B cell (primary cell): Measurements from ENCODE around the gene VTI1A. TPM values are rescaled to one million over a fixed set of nuclear protein-coding genes. Genes with fewer than 3 reads are reported as not detected.

Source experiments
- ATAC-seq: fragments of 200-7000 bp; cut with Tn5 transposase; one replicate; pipeline ENCODE4 v1.10.0; 2021; ENCODE audit warnings: low read depth, mild to moderate bottlenecking, moderate number of reproducible peaks, moderate library complexity
- CTCF ChIA-PET: fragments of 350-600 bp; sonication (Branson Sonifier 250); formaldehyde crosslinking; loops from one replicate; lab custom pipeline; 2021; ENCODE audit warnings: antibody characterized with exemption, inconsistent platforms; lab: Charles Lee
- POLR2A ChIA-PET: fragments of 350-600 bp; sonication (Branson Sonifier 250); formaldehyde crosslinking; loops from one replicate; lab custom pipeline; 2021; ENCODE audit warnings: antibody characterized with exemption; lab: Charles Lee
- DNase-seq: peaks from one replicate; pipeline ENCODE4 v3.0.0; 2013
- H2AFZ ChIP-seq: 2 replicates; pipeline ENCODE4 v1.6.1; 2012; ENCODE audit warnings: mild to moderate bottlenecking, low read depth, low read length; ENCODE audit not compliant: insufficient read depth, poor library complexity, severe bottlenecking
- H3K27ac ChIP-seq, 2 donors: 1 replicate in 1 of 2; 2 replicates in 1 of 2; pipeline ENCODE4 v1.5.1; 2012 to 2013; ENCODE audit warnings: low read length in 2 of 2, mild to moderate bottlenecking in 2 of 2, moderate library complexity in 1 of 2
- H3K27me3 ChIP-seq, 4 experiments: fragments of 200-600 bp in 1 of 4; sonication (generic) in 1 of 4; replicated peaks in 1 of 4; 1 replicate in 2 of 4; 2 replicates in 2 of 4; pipeline versions ENCODE4 v1.6.1 to v1.7.0; 2013 to 2016; ENCODE audit warnings: low read length in 3 of 4, mild to moderate bottlenecking in 2 of 4, mixed read lengths in 1 of 4, moderate library complexity in 1 of 4; ENCODE audit not compliant: insufficient read depth in 4 of 4, control insufficient read depth in 3 of 4; ENCODE audit errors: control extremely low read depth in 1 of 4
- H3K36me3 ChIP-seq, 2 experiments: replicated peaks in 1 of 2; 1 replicate in 1 of 2; 2 replicates in 1 of 2; pipeline versions ENCODE4 v1.6.1 to v1.7.1; 2013; ENCODE audit warnings: low read length in 1 of 2; ENCODE audit not compliant: insufficient read depth in 2 of 2, control insufficient read depth in 1 of 2; ENCODE audit errors: control extremely low read depth in 1 of 2, extremely low read depth in 1 of 2
- H3K4me1 ChIP-seq, 2 donors: fragments of 200-600 bp in 1 of 2; sonication (generic) in 1 of 2; 1 replicate in 1 of 2; 2 replicates in 1 of 2; pipeline versions ENCODE4 v1.5.1 to v1.6.1; 2013 to 2017; ENCODE audit warnings: low read length in 2 of 2; ENCODE audit not compliant: control insufficient read depth in 2 of 2, insufficient read depth in 2 of 2
- H3K4me2 ChIP-seq: replicated peaks from 2 replicates; pipeline ENCODE3; 2012; ENCODE audit warnings: mild to moderate bottlenecking, low read depth, low read length; ENCODE audit not compliant: poor library complexity, severe bottlenecking
- H3K4me3 ChIP-seq, 5 experiments: fragments of 200-600 bp in 1 of 5; sonication (generic) in 1 of 5; 1 replicate in 3 of 5; 2 replicates in 2 of 5; pipeline versions ENCODE4 v1.5.1 to v1.7.0; 2011 to 2016; ENCODE audit warnings: low read length in 4 of 5, mild to moderate bottlenecking in 4 of 5, low read depth in 2 of 5, control low read depth in 1 of 5, moderate library complexity in 1 of 5; ENCODE audit not compliant: insufficient read depth in 1 of 5; ENCODE audit errors: control extremely low read depth in 1 of 5, extremely low read depth in 1 of 5
- H3K79me2 ChIP-seq: fragments of 200-600 bp; sonication (generic); one replicate; pipeline ENCODE4 v1.6.0; 2016; ENCODE audit warnings: low read length; ENCODE audit not compliant: control insufficient read depth, insufficient read depth
- H3K9ac ChIP-seq: fragments of 200-600 bp; sonication (generic); 2 replicates; pipeline ENCODE4 v1.6.1; 2017; ENCODE audit warnings: mild to moderate bottlenecking, low read length, moderate library complexity
- H3K9me3 ChIP-seq, 3 donors: one replicate each; pipeline versions ENCODE4 v1.6.1 to v1.7.1; 2013; ENCODE audit warnings: low read length in 2 of 3; ENCODE audit not compliant: control insufficient read depth in 2 of 3, insufficient read depth in 1 of 3; ENCODE audit errors: control extremely low read depth in 1 of 3
- H4K20me1 ChIP-seq: 2 replicates; pipeline ENCODE4 v1.6.0; 2012; ENCODE audit warnings: mild to moderate bottlenecking, low read length; ENCODE audit not compliant: insufficient read depth, control insufficient read depth, poor library complexity, severe bottlenecking
- H3K27ac Mint-ChIP-seq: one replicate; pipeline ENCODE4 v1.8.0; 2021; ENCODE audit warnings: mixed read lengths
- H3K27me3 Mint-ChIP-seq: one replicate; pipeline ENCODE4 v1.8.0; 2021; ENCODE audit warnings: mixed read lengths
- H3K4me1 Mint-ChIP-seq: one replicate; pipeline ENCODE4 v1.8.0; 2021; ENCODE audit warnings: mixed read lengths
- H3K4me3 Mint-ChIP-seq: one replicate; pipeline ENCODE4 v1.8.0; 2021; ENCODE audit warnings: mixed read lengths
- H3K9me3 Mint-ChIP-seq: one replicate; pipeline ENCODE4 v1.8.0; 2022; ENCODE audit warnings: mixed read lengths; ENCODE audit not compliant: insufficient read depth
- CTCF ChIP-seq: fragments of 200-600 bp; IDR thresholded peaks from one replicate; pipeline ENCODE4 v1.8.0; 2022; ENCODE audit warnings: antibody characterized with exemption, mild to moderate bottlenecking
- EZH2 ChIP-seq: IDR thresholded peaks from 2 replicates; pipeline ENCODE4 v1.6.1; 2012; ENCODE audit warnings: borderline replicate concordance, low read depth, mild to moderate bottlenecking, moderate library complexity, low read length; ENCODE audit not compliant: insufficient read depth, poor library complexity, severe bottlenecking
- WGBS: methylation state at CpG from one replicate; pipeline ENCODE4 v1.1.5; 2013; ENCODE audit warnings: missing lambda C conversion rate; ENCODE audit not compliant: insufficient coverage; 5-methylcytosine and 5-hydroxymethylcytosine counted together
- intact Hi-C: fragments of 100-400 bp; cut with micrococcal nuclease; formaldehyde crosslinking; loops from one replicate; pipeline ENCODE4 v1.10.0; 2022
- polyA plus RNA-seq: library from polyadenylated mRNA; depleted of rRNA; stranded (reverse); fragments of >200 nt; gene quantifications from 2 replicates; pipeline ENCODE4 v1.2.3, GENCODE V29; 2012
- total RNA-seq, 2 donors: library from RNA; stranded (reverse); fragments of 120-200 nt in 1 of 2; gene quantifications; 1 replicate in 1 of 2; 2 replicates in 1 of 2; pipeline versions ENCODE4 v1.2.3 to v1.2.4, GENCODE V29; 2013 to 2022

VTI1A gene
- total and polyA plus RNA-seq, 2 donors (not counting 1 experiment from before 2014, with no cell fraction given), result 20.0 to 84.1 TPM

- peaks cover 15 to 39% of the 10 kb centered on the region in 2 experiments for H3K36me3 ChIP-seq
- H3K4me3 Mint-ChIP-seq, result no peak overlapping the region
- H3K4me1 Mint-ChIP-seq, result peaks cover 10% of the 10 kb centered on the region
These were observed 18.4 kb downstream of the VTI1A start for GRCh38 chr10:112465299-112465883.

GRCh38 chr10:112466802-112467201, 19.8 kb downstream of the VTI1A start:
- H3K4me1 ChIP-seq, result no peaks in the 10 kb centered on the region
- H3K27ac ChIP-seq, result no peak overlapping the region
- no peaks in the 10 kb centered on the region for H3K27me3 ChIP-seq
- CTCF ChIA-PET, result no interaction called here
- peaks cover 15 to 29% of the 10 kb centered on the region in 2 experiments for H3K36me3 ChIP-seq
- POLR2A ChIA-PET, result no interaction called here
- Mint-ChIP-seq H3K27me3 (no peaks in the 10 kb centered on the region), H3K4me1 (peaks cover 10% of the 10 kb centered on the region), H3K27ac (no peak overlapping the region), H3K9me3 (no peaks in the 10 kb centered on the region), H3K4me3 (no peak overlapping the region)
- WGBS, result no CpG with 5 or more reads among the region's 3 CpGs
- ATAC-seq, result no peak
- H3K4me2 ChIP-seq, result no peak overlapping the region
- H3K4me3 ChIP-seq, result no peak overlapping the region
- no peak for DNase-seq
- H4K20me1 ChIP-seq, result no peaks in the 10 kb centered on the region
- no peaks in the 10 kb centered on the region for H3K79me2 ChIP-seq
- H3K9ac ChIP-seq, result no peak overlapping the region
- intact Hi-C loops, result no loop called here
- peaks cover 0 to 1% (median 0%) of the 10 kb centered on the region in 3 donors for H3K9me3 ChIP-seq
- TF ChIP-seq CTCF, result no peak
- no peak for TF ChIP-seq EZH2
- no peak overlapping the region for H2AFZ ChIP-seq

More at GRCh38 chr10:112465299-112465883, 18.4 kb downstream of the VTI1A start:
- CTCF ChIA-PET, result no interaction called here
- TF ChIP-seq EZH2, result no peak
- no peak for TF ChIP-seq CTCF
- H2AFZ ChIP-seq, result no peak overlapping the region
- no peak for DNase-seq
- no peaks in the 10 kb centered on the region for H4K20me1 ChIP-seq
- no peaks in the 10 kb centered on the region for H3K27me3 ChIP-seq
- POLR2A ChIA-PET, result no interaction called here
- no peaks in the 10 kb centered on the region for H3K4me1 ChIP-seq
- peaks cover 0 to 1% (median 0%) of the 10 kb centered on the region in 3 donors for H3K9me3 ChIP-seq
- no peak overlapping the region for H3K4me2 ChIP-seq
- no peak overlapping the region for H3K27ac Mint-ChIP-seq
- no CpG with 5 or more reads among the region's 3 CpGs for WGBS
- H3K4me3 ChIP-seq, result no peak overlapping the region
- H3K9me3 Mint-ChIP-seq, result no peaks in the 10 kb centered on the region
- intact Hi-C loops, result no loop called here
- H3K27me3 Mint-ChIP-seq, result no peaks in the 10 kb centered on the region
- no peak overlapping the region for H3K9ac ChIP-seq
- H3K27ac ChIP-seq, result no peak overlapping the region
- no peak for ATAC-seq
- no peaks in the 10 kb centered on the region for H3K79me2 ChIP-seq
